ENCODE measurements around the gene EYA2.

- TF ChIP-seq, protein P1, sequence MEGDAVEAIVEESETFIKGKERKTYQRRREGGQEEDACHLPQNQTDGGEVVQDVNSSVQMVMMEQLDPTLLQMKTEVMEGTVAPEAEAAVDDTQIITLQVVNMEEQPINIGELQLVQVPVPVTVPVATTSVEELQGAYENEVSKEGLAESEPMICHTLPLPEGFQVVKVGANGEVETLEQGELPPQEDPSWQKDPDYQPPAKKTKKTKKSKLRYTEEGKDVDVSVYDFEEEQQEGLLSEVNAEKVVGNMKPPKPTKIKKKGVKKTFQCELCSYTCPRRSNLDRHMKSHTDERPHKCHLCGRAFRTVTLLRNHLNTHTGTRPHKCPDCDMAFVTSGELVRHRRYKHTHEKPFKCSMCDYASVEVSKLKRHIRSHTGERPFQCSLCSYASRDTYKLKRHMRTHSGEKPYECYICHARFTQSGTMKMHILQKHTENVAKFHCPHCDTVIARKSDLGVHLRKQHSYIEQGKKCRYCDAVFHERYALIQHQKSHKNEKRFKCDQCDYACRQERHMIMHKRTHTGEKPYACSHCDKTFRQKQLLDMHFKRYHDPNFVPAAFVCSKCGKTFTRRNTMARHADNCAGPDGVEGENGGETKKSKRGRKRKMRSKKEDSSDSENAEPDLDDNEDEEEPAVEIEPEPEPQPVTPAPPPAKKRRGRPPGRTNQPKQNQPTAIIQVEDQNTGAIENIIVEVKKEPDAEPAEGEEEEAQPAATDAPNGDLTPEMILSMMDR (conservative IDR thresholded peaks at IDR 0.05; ENCODE audit: low read length), result no peak
- TF ChIP-seq EZH2phosphoT487 (IDR thresholded peaks at IDR 0.05; ENCODE audit: borderline replicate concordance), result no peak
Measured at GRCh38 chr20:47208534-47209174, 314.0 kb downstream of the EYA2 start.

Measured in Loucy (cell line).